WTC11 (cell line): ENCODE measurements around the gene KIAA1328. TPM values are rescaled to one million over a fixed set of nuclear protein-coding genes. Genes with fewer than 3 reads are reported as not detected.
A peak's percentile ranks its signal among the peaks of the same experiment; 100 is the strongest.

ENCODE experiments used
- ATAC-seq: fragments of 200-7000 bp; cut with Tn5 transposase; 2 replicates; pipeline ENCODE4 v1.10.0; 2021; ENCODE audit warnings: mild to moderate bottlenecking, moderate library complexity
- CTCF ChIA-PET: fragments of 300-600 bp; sonication (Branson Sonifier 250); formaldehyde crosslinking; loops from one replicate; lab custom pipeline; 2021; ENCODE audit warnings: antibody characterized with exemption; lab: Charles Lee
- POLR2A ChIA-PET: fragments of 350-600 bp; sonication (Branson Sonifier 250); formaldehyde crosslinking; loops from one replicate; lab custom pipeline; 2021; ENCODE audit warnings: antibody characterized with exemption; lab: Charles Lee
- DNase-seq: peaks from one replicate; pipeline ENCODE4 v3.0.0; 2021; ENCODE audit warnings: low spot score
- H3K27ac Mint-ChIP-seq: 2 replicates; pipeline ENCODE4 v1.8.0; 2021; ENCODE audit warnings: mixed read lengths
- H3K27me3 Mint-ChIP-seq: 2 replicates; pipeline ENCODE4 v1.8.0; 2021; ENCODE audit warnings: low read depth, mild to moderate bottlenecking, moderate library complexity, mixed read lengths
- H3K36me3 Mint-ChIP-seq: 2 replicates; pipeline ENCODE4 v1.8.0; 2021; ENCODE audit warnings: mixed read lengths
- H3K4me1 Mint-ChIP-seq: 2 replicates; pipeline ENCODE4 v1.8.0; 2022; ENCODE audit warnings: mixed read lengths
- H3K4me3 Mint-ChIP-seq: 2 replicates; pipeline ENCODE4 v1.8.0; 2021; ENCODE audit warnings: mild to moderate bottlenecking, moderate library complexity, mixed read lengths
- H3K9me3 Mint-ChIP-seq: 2 replicates; pipeline ENCODE4 v1.8.0; 2021; ENCODE audit warnings: mixed read lengths
- ESRRA ChIP-seq: sonication (generic); formaldehyde crosslinking; IDR thresholded peaks from 2 replicates; pipeline ENCODE4 v1.8.1; 2022; ENCODE audit warnings: mild to moderate bottlenecking, missing genetic modification reagents, borderline replicate concordance
- NR1H2 ChIP-seq: sonication (generic); formaldehyde crosslinking; IDR thresholded peaks from 2 replicates; pipeline ENCODE4 v1.9.0; 2021; ENCODE audit warnings: mild to moderate bottlenecking, moderate library complexity, missing genetic modification reagents
- total RNA-seq: library from RNA; stranded (reverse); gene quantifications from 3 replicates; pipeline ENCODE4 v1.2.3, GENCODE V29; 2021
- TF ChIP-seq, protein P1 (sequence below): sonication (generic); formaldehyde crosslinking; IDR thresholded peaks from 2 replicates; pipeline ENCODE4 v1.8.1; 2022; ENCODE audit warnings: low read depth, mild to moderate bottlenecking, moderate library complexity, missing genetic modification reagents, borderline replicate concordance
- TF ChIP-seq, protein P2 (sequence below): fragments of 250-450 bp; sonication (Bioruptor Pico); IDR thresholded peaks from 2 replicates; pipeline ENCODE4 v1.9.0; 2021; ENCODE audit warnings: mild to moderate bottlenecking
- TF ChIP-seq, protein P3 (sequence below): sonication (generic); formaldehyde crosslinking; IDR thresholded peaks from 2 replicates; pipeline ENCODE4 v1.8.1; 2022; ENCODE audit warnings: low read depth, missing genetic modification reagents, borderline replicate concordance
- TF ChIP-seq, protein P4 (sequence below): fragments of 200-600 bp; IDR thresholded peaks from 2 replicates; pipeline ENCODE4 v1.8.0; 2022; ENCODE audit warnings: antibody characterized with exemption
- TF ChIP-seq, protein P5 (sequence below): fragments of 250-450 bp; sonication (Bioruptor Pico); IDR thresholded peaks from 2 replicates; pipeline ENCODE4 v1.9.0; 2021; ENCODE audit warnings: mild to moderate bottlenecking
- TF ChIP-seq, protein P6 (sequence below): sonication (generic); formaldehyde crosslinking; IDR thresholded peaks from 2 replicates; pipeline ENCODE4 v1.8.1; 2023; ENCODE audit warnings: mild to moderate bottlenecking, moderate library complexity, missing genetic modification reagents
- TF ChIP-seq, protein P7 (sequence below): sonication (generic); formaldehyde crosslinking; IDR thresholded peaks from 2 replicates; pipeline ENCODE4 v1.8.1; 2022; ENCODE audit warnings: mild to moderate bottlenecking, moderate library complexity, missing genetic modification reagents
- TF ChIP-seq, protein P8 (sequence below): sonication (generic); formaldehyde crosslinking; conservative IDR thresholded peaks from 2 replicates; pipeline ENCODE4 v1.8.1; 2023; ENCODE audit warnings: mild to moderate bottlenecking, low read depth, missing genetic modification reagents, moderate library complexity

The KIAA1328 gene
- total RNA-seq, 1 experiment from 2014 or later: 4.8 TPM

DNA sequence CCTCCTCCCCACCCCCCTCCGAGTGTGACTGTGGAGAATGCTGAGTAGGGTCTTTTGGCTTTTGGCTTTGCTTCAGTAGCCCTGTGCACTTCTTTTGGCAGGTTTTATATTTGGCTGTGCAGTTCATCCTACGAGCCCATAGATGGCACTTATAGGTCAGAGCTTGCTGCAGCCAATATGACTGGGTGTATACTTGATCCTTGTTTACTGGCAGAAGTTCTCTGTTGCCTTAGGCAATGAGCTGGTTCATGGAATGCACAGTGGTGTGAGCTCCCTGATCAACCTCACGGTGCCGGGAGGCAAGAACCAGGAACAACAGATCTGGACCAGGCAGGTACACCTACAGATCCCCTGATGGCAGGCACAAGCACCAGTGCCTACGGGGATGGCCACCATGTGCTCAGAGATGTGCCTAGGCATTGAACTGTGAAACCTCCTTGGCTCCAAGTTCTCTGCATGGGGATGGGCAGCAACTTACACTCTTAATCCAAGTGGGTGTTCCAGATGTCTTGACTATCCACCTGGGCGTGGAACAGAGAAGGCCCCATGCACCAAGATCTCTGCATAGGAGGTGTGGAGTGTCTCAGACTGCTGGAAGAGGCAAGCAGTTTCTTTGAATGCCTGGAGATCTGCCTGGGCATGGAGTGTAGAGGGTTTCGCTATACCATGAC is 190.4 kb downstream of the KIAA1328 start:
- peaks cover 11% of the 10 kb centered on the region for H3K36me3 Mint-ChIP-seq
- TF ChIP-seq, protein P1, sequence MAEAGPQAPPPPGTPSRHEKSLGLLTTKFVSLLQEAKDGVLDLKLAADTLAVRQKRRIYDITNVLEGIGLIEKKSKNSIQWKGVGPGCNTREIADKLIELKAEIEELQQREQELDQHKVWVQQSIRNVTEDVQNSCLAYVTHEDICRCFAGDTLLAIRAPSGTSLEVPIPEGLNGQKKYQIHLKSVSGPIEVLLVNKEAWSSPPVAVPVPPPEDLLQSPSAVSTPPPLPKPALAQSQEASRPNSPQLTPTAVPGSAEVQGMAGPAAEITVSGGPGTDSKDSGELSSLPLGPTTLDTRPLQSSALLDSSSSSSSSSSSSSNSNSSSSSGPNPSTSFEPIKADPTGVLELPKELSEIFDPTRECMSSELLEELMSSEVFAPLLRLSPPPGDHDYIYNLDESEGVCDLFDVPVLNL (CRISPR knock-in tag): no peak
- TF ChIP-seq, protein P2, sequence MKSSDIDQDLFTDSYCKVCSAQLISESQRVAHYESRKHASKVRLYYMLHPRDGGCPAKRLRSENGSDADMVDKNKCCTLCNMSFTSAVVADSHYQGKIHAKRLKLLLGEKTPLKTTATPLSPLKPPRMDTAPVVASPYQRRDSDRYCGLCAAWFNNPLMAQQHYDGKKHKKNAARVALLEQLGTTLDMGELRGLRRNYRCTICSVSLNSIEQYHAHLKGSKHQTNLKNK (CRISPR knock-in tag): no peak
- TF ChIP-seq, protein P3, sequence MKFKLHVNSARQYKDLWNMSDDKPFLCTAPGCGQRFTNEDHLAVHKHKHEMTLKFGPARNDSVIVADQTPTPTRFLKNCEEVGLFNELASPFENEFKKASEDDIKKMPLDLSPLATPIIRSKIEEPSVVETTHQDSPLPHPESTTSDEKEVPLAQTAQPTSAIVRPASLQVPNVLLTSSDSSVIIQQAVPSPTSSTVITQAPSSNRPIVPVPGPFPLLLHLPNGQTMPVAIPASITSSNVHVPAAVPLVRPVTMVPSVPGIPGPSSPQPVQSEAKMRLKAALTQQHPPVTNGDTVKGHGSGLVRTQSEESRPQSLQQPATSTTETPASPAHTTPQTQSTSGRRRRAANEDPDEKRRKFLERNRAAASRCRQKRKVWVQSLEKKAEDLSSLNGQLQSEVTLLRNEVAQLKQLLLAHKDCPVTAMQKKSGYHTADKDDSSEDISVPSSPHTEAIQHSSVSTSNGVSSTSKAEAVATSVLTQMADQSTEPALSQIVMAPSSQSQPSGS (CRISPR knock-in tag): no peak
- TF ChIP-seq, protein P4, sequence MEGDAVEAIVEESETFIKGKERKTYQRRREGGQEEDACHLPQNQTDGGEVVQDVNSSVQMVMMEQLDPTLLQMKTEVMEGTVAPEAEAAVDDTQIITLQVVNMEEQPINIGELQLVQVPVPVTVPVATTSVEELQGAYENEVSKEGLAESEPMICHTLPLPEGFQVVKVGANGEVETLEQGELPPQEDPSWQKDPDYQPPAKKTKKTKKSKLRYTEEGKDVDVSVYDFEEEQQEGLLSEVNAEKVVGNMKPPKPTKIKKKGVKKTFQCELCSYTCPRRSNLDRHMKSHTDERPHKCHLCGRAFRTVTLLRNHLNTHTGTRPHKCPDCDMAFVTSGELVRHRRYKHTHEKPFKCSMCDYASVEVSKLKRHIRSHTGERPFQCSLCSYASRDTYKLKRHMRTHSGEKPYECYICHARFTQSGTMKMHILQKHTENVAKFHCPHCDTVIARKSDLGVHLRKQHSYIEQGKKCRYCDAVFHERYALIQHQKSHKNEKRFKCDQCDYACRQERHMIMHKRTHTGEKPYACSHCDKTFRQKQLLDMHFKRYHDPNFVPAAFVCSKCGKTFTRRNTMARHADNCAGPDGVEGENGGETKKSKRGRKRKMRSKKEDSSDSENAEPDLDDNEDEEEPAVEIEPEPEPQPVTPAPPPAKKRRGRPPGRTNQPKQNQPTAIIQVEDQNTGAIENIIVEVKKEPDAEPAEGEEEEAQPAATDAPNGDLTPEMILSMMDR: peak; percentile 35; the same call in 1 of the 2 replicates
- peaks cover 20% of the 10 kb centered on the region for H3K9me3 Mint-ChIP-seq
- DNase-seq (no peak), ATAC-seq (peak; percentile 96)
- no peak overlapping the region for H3K4me3 Mint-ChIP-seq
- ChIA-PET CTCF (interaction anchor here (0.6 to 1.1 kb wide), 15 partner anchors 8 to 343 kb away, joined by 3 to 6 read pairs (median 4); no protein-coding TSS in a partner anchor), POLR2A (no interaction called here)
- peaks cover 12% of the 10 kb centered on the region; the same call in 1 of the 2 replicates for H3K4me1 Mint-ChIP-seq
- H3K27ac Mint-ChIP-seq: no peak overlapping the region
- no peaks in the 10 kb centered on the region for H3K27me3 Mint-ChIP-seq

DNA sequence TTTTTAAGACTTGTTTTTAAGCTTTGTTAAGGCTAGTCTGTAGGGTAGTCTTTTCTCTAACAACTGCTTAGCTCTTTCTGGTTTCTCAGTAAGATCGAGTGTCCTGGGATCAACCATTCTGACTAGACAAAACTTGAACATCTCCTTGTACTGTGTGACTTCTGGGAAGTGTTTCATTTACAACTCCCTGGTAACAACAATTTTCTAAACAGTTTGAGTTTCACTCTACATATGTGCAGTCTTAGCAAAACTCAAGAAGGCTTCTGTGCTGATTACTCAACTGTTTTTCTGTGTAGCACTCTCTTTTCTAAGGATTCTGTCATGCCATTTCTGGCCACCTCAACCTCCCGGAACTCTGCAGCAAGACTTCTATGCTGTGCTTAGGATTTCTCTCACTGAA is 204.5 kb downstream of the KIAA1328 start:
- no peaks in the 10 kb centered on the region for H3K27me3 Mint-ChIP-seq
- peaks cover 15% of the 10 kb centered on the region for H3K4me1 Mint-ChIP-seq
- no peak for DNase-seq
- TF ChIP-seq, protein P5, sequence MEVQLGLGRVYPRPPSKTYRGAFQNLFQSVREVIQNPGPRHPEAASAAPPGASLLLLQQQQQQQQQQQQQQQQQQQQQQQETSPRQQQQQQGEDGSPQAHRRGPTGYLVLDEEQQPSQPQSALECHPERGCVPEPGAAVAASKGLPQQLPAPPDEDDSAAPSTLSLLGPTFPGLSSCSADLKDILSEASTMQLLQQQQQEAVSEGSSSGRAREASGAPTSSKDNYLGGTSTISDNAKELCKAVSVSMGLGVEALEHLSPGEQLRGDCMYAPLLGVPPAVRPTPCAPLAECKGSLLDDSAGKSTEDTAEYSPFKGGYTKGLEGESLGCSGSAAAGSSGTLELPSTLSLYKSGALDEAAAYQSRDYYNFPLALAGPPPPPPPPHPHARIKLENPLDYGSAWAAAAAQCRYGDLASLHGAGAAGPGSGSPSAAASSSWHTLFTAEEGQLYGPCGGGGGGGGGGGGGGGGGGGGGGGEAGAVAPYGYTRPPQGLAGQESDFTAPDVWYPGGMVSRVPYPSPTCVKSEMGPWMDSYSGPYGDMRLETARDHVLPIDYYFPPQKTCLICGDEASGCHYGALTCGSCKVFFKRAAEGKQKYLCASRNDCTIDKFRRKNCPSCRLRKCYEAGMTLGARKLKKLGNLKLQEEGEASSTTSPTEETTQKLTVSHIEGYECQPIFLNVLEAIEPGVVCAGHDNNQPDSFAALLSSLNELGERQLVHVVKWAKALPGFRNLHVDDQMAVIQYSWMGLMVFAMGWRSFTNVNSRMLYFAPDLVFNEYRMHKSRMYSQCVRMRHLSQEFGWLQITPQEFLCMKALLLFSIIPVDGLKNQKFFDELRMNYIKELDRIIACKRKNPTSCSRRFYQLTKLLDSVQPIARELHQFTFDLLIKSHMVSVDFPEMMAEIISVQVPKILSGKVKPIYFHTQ (CRISPR knock-in tag): no peak
- TF ChIP-seq, protein P6, sequence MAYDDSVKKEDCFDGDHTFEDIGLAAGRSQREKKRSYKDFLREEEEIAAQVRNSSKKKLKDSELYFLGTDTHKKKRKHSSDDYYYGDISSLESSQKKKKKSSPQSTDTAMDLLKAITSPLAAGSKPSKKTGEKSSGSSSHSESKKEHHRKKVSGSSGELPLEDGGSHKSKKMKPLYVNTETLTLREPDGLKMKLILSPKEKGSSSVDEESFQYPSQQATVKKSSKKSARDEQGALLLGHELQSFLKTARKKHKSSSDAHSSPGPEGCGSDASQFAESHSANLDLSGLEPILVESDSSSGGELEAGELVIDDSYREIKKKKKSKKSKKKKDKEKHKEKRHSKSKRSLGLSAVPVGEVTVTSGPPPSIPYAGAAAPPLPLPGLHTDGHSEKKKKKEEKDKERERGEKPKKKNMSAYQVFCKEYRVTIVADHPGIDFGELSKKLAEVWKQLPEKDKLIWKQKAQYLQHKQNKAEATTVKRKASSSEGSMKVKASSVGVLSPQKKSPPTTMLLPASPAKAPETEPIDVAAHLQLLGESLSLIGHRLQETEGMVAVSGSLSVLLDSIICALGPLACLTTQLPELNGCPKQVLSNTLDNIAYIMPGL (CRISPR knock-in tag): no peak
- TF ChIP-seq, protein P7, sequence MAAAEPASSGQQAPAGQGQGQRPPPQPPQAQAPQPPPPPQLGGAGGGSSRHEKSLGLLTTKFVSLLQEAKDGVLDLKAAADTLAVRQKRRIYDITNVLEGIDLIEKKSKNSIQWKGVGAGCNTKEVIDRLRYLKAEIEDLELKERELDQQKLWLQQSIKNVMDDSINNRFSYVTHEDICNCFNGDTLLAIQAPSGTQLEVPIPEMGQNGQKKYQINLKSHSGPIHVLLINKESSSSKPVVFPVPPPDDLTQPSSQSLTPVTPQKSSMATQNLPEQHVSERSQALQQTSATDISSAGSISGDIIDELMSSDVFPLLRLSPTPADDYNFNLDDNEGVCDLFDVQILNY: no peak
- TF ChIP-seq, protein P8, sequence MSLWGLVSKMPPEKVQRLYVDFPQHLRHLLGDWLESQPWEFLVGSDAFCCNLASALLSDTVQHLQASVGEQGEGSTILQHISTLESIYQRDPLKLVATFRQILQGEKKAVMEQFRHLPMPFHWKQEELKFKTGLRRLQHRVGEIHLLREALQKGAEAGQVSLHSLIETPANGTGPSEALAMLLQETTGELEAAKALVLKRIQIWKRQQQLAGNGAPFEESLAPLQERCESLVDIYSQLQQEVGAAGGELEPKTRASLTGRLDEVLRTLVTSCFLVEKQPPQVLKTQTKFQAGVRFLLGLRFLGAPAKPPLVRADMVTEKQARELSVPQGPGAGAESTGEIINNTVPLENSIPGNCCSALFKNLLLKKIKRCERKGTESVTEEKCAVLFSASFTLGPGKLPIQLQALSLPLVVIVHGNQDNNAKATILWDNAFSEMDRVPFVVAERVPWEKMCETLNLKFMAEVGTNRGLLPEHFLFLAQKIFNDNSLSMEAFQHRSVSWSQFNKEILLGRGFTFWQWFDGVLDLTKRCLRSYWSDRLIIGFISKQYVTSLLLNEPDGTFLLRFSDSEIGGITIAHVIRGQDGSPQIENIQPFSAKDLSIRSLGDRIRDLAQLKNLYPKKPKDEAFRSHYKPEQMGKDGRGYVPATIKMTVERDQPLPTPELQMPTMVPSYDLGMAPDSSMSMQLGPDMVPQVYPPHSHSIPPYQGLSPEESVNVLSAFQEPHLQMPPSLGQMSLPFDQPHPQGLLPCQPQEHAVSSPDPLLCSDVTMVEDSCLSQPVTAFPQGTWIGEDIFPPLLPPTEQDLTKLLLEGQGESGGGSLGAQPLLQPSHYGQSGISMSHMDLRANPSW (CRISPR knock-in tag): no peak
- TF ChIP-seq NR1H2 (CRISPR knock-in tag) (no peak), ESRRA (CRISPR knock-in tag) (no peak)
- TF ChIP-seq, all 79 proteins: peak for 0
- peaks cover 11% of the 10 kb centered on the region for H3K36me3 Mint-ChIP-seq
- peaks cover 22% of the 10 kb centered on the region for H3K9me3 Mint-ChIP-seq
- ChIA-PET CTCF (no interaction called here), POLR2A (no interaction called here)
- H3K4me3 Mint-ChIP-seq: no peak overlapping the region
- ATAC-seq: no peak
- no peak overlapping the region for H3K27ac Mint-ChIP-seq
